WERI-Rb-1 (cell line): ENCODE results near the gene UBR3.
"Not testable (repeated sequence)": the region's sequence is repeated elsewhere in the genome, so short reads cannot be mapped to it uniquely, and the experiment has no call there.

ENCODE experiments used
- DNase-seq: peaks from one replicate; pipeline ENCODE4 v3.0.0-alpha.2; 2020
- H3K27ac ChIP-seq: fragments of 250-450 bp; sonication (Bioruptor Pico); 2 replicates; pipeline ENCODE4 v1.5.1; 2020; ENCODE audit warnings: mild to moderate bottlenecking, moderate library complexity
- H3K27me3 ChIP-seq: fragments of 250-450 bp; sonication (Bioruptor Pico); 2 replicates; pipeline ENCODE4 v1.5.1; 2021; ENCODE audit warnings: mild to moderate bottlenecking, low read depth, moderate library complexity; ENCODE audit not compliant: insufficient read depth, severe bottlenecking
- H3K36me3 ChIP-seq: fragments of 250-450 bp; sonication (Bioruptor Pico); 2 replicates; pipeline ENCODE4 v1.5.1; 2020; ENCODE audit warnings: mild to moderate bottlenecking, moderate library complexity
- H3K4me3 ChIP-seq: 2 replicates; pipeline ENCODE4 v1.5.1; 2011; ENCODE audit warnings: low read depth, mild to moderate bottlenecking, control low read depth, low read length
- H3K9me3 ChIP-seq: fragments of 250-450 bp; sonication (Bioruptor Pico); 2 replicates; pipeline ENCODE4 v1.5.1; 2021; ENCODE audit warnings: mild to moderate bottlenecking, moderate library complexity; ENCODE audit not compliant: severe bottlenecking
- CTCF ChIP-seq: IDR thresholded peaks from 2 replicates; pipeline ENCODE4 v1.5.1; 2011; ENCODE audit warnings: low read depth, mild to moderate bottlenecking, control low read depth, inconsistent platforms, low read length

UBR3 gene

GRCh38 chr2:169887120-169887519 lies 59.9 kb downstream of the UBR3 start:
- no peak overlapping the region for H3K4me3 ChIP-seq
- no peak for DNase-seq
- no peaks in the 10 kb centered on the region; the same call in 1 of the 2 replicates for H3K36me3 ChIP-seq
- H3K9me3 ChIP-seq: no peaks in the 10 kb centered on the region
- no peak for TF ChIP-seq CTCF
- H3K27me3 ChIP-seq: no peaks in the 10 kb centered on the region
- H3K27ac ChIP-seq: no peak overlapping the region

- no peaks in the 10 kb centered on the region for H3K9me3 ChIP-seq
- no peak overlapping the region for H3K4me3 ChIP-seq
- H3K27me3 ChIP-seq: no peaks in the 10 kb centered on the region
- peaks cover 3% of the 10 kb centered on the region; the same call in 1 of the 2 replicates for H3K36me3 ChIP-seq
- no peak overlapping the region for H3K27ac ChIP-seq
- DNase-seq: no peak
- no peak for TF ChIP-seq CTCF
Measured at GRCh38 chr2:169891593-169892298, 64.5 kb downstream of the UBR3 start.

GRCh38 chr2:169892951-169893350 lies 65.7 kb downstream of the UBR3 start:
- DNase-seq: no peak
- Histone ChIP-seq H3K36me3 (peaks cover 3% of the 10 kb centered on the region; the same call in 1 of the 2 replicates), H3K27ac (no peak overlapping the region), H3K27me3 (no peaks in the 10 kb centered on the region), H3K4me3 (no peak overlapping the region), H3K9me3 (no peaks in the 10 kb centered on the region)
- no peak for TF ChIP-seq CTCF

- H3K36me3 ChIP-seq: peaks cover 3% of the 10 kb centered on the region; the same call in 1 of the 2 replicates
- H3K27ac ChIP-seq: no peak overlapping the region
- no peak overlapping the region for H3K4me3 ChIP-seq
- H3K9me3 ChIP-seq: no peaks in the 10 kb centered on the region
- TF ChIP-seq CTCF: no peak
- no peak for DNase-seq
- H3K27me3 ChIP-seq: no peaks in the 10 kb centered on the region
Measured at GRCh38 chr2:169895294-169895985, 68.2 kb downstream of the UBR3 start.

- TF ChIP-seq CTCF: no peak
- H3K4me3 ChIP-seq: no peak overlapping the region
Measured at GRCh38 chr2:169897834-169898233, 70.6 kb downstream of the UBR3 start.

GRCh38 chr2:169900103-169900502 lies 72.8 kb downstream of the UBR3 start:
- H3K36me3 ChIP-seq, H3K9me3 ChIP-seq, H3K27me3 ChIP-seq, DNase-seq, H3K4me3 ChIP-seq, H3K27ac ChIP-seq: not testable (repeated sequence)

More at GRCh38 chr2:169897834-169898233, 70.6 kb downstream of the UBR3 start:
- H3K9me3 ChIP-seq: no peaks in the 10 kb centered on the region
- H3K27ac ChIP-seq: no peak overlapping the region
- H3K27me3 ChIP-seq: no peaks in the 10 kb centered on the region
- peaks cover under 1% of the 10 kb centered on the region for H3K36me3 ChIP-seq
- DNase-seq: no peak
